HEK293 (cell line): Measurements from ENCODE around the gene REC114.

Source experiments
- CTCF ChIA-PET: fragments of 350-600 bp; formaldehyde crosslinking; extraction: SDS; loops from one replicate; lab custom pipeline; 2021; ENCODE audit warnings: antibody characterized with exemption; lab: Yijun Ruan, JAX
- POLR2A ChIA-PET: fragments of 300-600 bp; formaldehyde crosslinking; extraction: SDS; loops from one replicate; lab custom pipeline; 2020; ENCODE audit warnings: antibody characterized with exemption, inconsistent platforms; lab: Yijun Ruan, JAX
- H3K27ac ChIP-seq: fragments of 200-500 bp; sonication (Bioruptor generic); 2 replicates; pipeline ENCODE4 v1.5.1; 2014; ENCODE audit warnings: low read depth, low read length, control low read depth, inconsistent platforms; ENCODE audit errors: extremely low read depth
- H3K36me3 ChIP-seq, 2 experiments: fragments of 200-500 bp in 1 of 2; sonication (Bioruptor generic) in 1 of 2; 1 replicate in 1 of 2; 2 replicates in 1 of 2; pipeline ENCODE4 v1.5.1; 2014 to 2017; ENCODE audit warnings: inconsistent platforms in 2 of 2, low read length in 2 of 2; ENCODE audit not compliant: control insufficient read depth in 2 of 2, insufficient read depth in 1 of 2
- H3K4me1 ChIP-seq: fragments of 200-500 bp; sonication (Bioruptor generic); 2 replicates; pipeline ENCODE4 v1.5.1; 2014; ENCODE audit warnings: mild to moderate bottlenecking, low read length, inconsistent platforms; ENCODE audit not compliant: control insufficient read depth, insufficient read depth
- H3K4me3 ChIP-seq: 2 replicates; pipeline ENCODE4 v1.5.1; 2011; ENCODE audit warnings: low read depth, mild to moderate bottlenecking, control low read depth, low read length, moderate library complexity
- H3K9me3 ChIP-seq: fragments of 200-500 bp; sonication (Bioruptor generic); 2 replicates; pipeline ENCODE4 v1.5.1; 2014; ENCODE audit warnings: low read depth, low read length, inconsistent platforms; ENCODE audit not compliant: control insufficient read depth, insufficient read depth
- EGR2 ChIP-seq: fragments of 450-650 bp; formaldehyde crosslinking; IDR thresholded peaks from 2 replicates; pipeline ENCODE4 v1.5.1; 2016; ENCODE audit warnings: low read depth, missing biosample characterization, missing genetic modification characterization
- INSM2 ChIP-seq: fragments of 450-650 bp; formaldehyde crosslinking; IDR thresholded peaks from 2 replicates; pipeline ENCODE4 v1.5.1; 2016; ENCODE audit warnings: missing biosample characterization, missing genetic modification characterization
- KLF9 ChIP-seq: fragments of 450-650 bp; formaldehyde crosslinking; IDR thresholded peaks from 2 replicates; pipeline ENCODE4 v1.5.1; 2016; ENCODE audit warnings: missing biosample characterization, missing genetic modification characterization, low read depth
- MEIS1 ChIP-seq: sonication (generic); formaldehyde crosslinking; IDR thresholded peaks from 2 replicates; pipeline ENCODE4 v1.8.1; 2022; ENCODE audit warnings: missing genetic modification reagents, mild to moderate bottlenecking, borderline replicate concordance
- OSR2 ChIP-seq: fragments of 450-650 bp; formaldehyde crosslinking; IDR thresholded peaks from 2 replicates; pipeline ENCODE4 v1.5.1; 2016; ENCODE audit warnings: missing biosample characterization, missing genetic modification characterization
- SCRT1 ChIP-seq: fragments of 450-650 bp; formaldehyde crosslinking; IDR thresholded peaks from 2 replicates; pipeline ENCODE4 v1.5.1; 2016; ENCODE audit warnings: missing biosample characterization, missing genetic modification characterization, borderline replicate concordance
- SCRT2 ChIP-seq: fragments of 450-650 bp; formaldehyde crosslinking; IDR thresholded peaks from 2 replicates; pipeline ENCODE4 v1.5.1; 2016; ENCODE audit warnings: missing biosample characterization, missing genetic modification characterization
- ZBTB10 ChIP-seq: fragments of 450-650 bp; formaldehyde crosslinking; IDR thresholded peaks from 2 replicates; pipeline ENCODE4 v1.5.1; 2016; ENCODE audit warnings: missing biosample characterization, missing genetic modification characterization
- ZIC2 ChIP-seq: fragments of 450-650 bp; formaldehyde crosslinking; IDR thresholded peaks from 2 replicates; pipeline ENCODE4 v1.5.1; 2016; ENCODE audit warnings: missing biosample characterization, missing genetic modification characterization
- ZNF157 ChIP-seq: fragments of 450-650 bp; formaldehyde crosslinking; IDR thresholded peaks from 2 replicates; pipeline ENCODE4 v1.5.1; 2016; ENCODE audit warnings: missing biosample characterization, missing genetic modification characterization
- ZNF16 ChIP-seq: fragments of 450-650 bp; formaldehyde crosslinking; IDR thresholded peaks from 2 replicates; pipeline ENCODE4 v1.5.1; 2016; ENCODE audit warnings: low read depth, missing biosample characterization, missing genetic modification characterization
- ZNF184 ChIP-seq: fragments of 450-650 bp; IDR thresholded peaks from 2 replicates; pipeline ENCODE4 v1.5.1; 2018; ENCODE audit warnings: missing biosample characterization, mild to moderate bottlenecking, missing genetic modification characterization
- ZNF214 ChIP-seq: fragments of 450-650 bp; formaldehyde crosslinking; IDR thresholded peaks from 2 replicates; pipeline ENCODE4 v1.5.1; 2017; ENCODE audit warnings: missing biosample characterization, mild to moderate bottlenecking, missing genetic modification characterization, borderline replicate concordance
- ZNF426 ChIP-seq: fragments of 450-650 bp; formaldehyde crosslinking; IDR thresholded peaks from 2 replicates; pipeline ENCODE4 v1.5.1; 2017; ENCODE audit warnings: missing biosample characterization, missing genetic modification characterization, mild to moderate bottlenecking, inconsistent platforms, moderate library complexity
- ZNF473 ChIP-seq: fragments of 450-650 bp; formaldehyde crosslinking; IDR thresholded peaks from 2 replicates; pipeline ENCODE4 v1.5.1; 2017; ENCODE audit warnings: missing biosample characterization, missing genetic modification characterization
- ZNF560 ChIP-seq: fragments of 450-650 bp; formaldehyde crosslinking; IDR thresholded peaks from 2 replicates; pipeline ENCODE4 v1.5.1; 2017; ENCODE audit warnings: missing biosample characterization, missing genetic modification characterization, borderline replicate concordance
- ZNF585B ChIP-seq: fragments of 450-650 bp; formaldehyde crosslinking; IDR thresholded peaks from 2 replicates; pipeline ENCODE4 v1.5.1; 2016; ENCODE audit warnings: missing biosample characterization, missing genetic modification characterization
- ZNF747 ChIP-seq: fragments of 450-650 bp; formaldehyde crosslinking; IDR thresholded peaks from 2 replicates; pipeline ENCODE4 v1.5.1; 2016; ENCODE audit warnings: missing biosample characterization, missing genetic modification characterization
- ZNF792 ChIP-seq: fragments of 450-650 bp; formaldehyde crosslinking; IDR thresholded peaks from 2 replicates; pipeline ENCODE4 v1.5.1; 2016; ENCODE audit warnings: missing biosample characterization, missing genetic modification characterization
- ZSCAN18 ChIP-seq: fragments of 450-650 bp; formaldehyde crosslinking; IDR thresholded peaks from 2 replicates; pipeline ENCODE4 v1.5.1; 2016; ENCODE audit warnings: missing biosample characterization, missing genetic modification characterization
- ZSCAN30 ChIP-seq: fragments of 450-650 bp; IDR thresholded peaks from 2 replicates; pipeline ENCODE4 v1.5.1; 2018; ENCODE audit warnings: missing biosample characterization, mild to moderate bottlenecking, missing genetic modification characterization, moderate library complexity

REC114 gene

GRCh38 chr15:73474785-73475184 lies 31.8 kb downstream of the REC114 start:
- POLR2A ChIA-PET: no interaction called here
- CTCF ChIA-PET: interaction anchor here (3.2 kb wide), 1 partner anchor 10 kb away, joined by 11 read pairs; no protein-coding TSS in a partner anchor
- no peaks in the 10 kb centered on the region for H3K9me3 ChIP-seq
- H3K36me3 ChIP-seq: no peaks in the 10 kb centered on the region
- H3K4me3 ChIP-seq: no peak overlapping the region
- TF ChIP-seq SCRT2 (tag by site-specific recombination) (no peak), ZSCAN18 (no peak), ZNF473 (tag by site-specific recombination) (no peak), ZNF214 (no peak), ZSCAN30 (no peak), ZBTB10 (tag by site-specific recombination) (no peak), ZNF157 (tag by site-specific recombination) (no peak), MEIS1 (no peak), EGR2 (tag by site-specific recombination) (no peak), ZNF426 (tag by site-specific recombination) (no peak), INSM2 (tag by site-specific recombination) (no peak), ZNF560 (tag by site-specific recombination) (no peak), ZIC2 (tag by site-specific recombination) (no peak), ZNF585B (no peak)
- TF ChIP-seq, all 188 proteins: peak for 0
- Histone ChIP-seq H3K27ac (no peak overlapping the region), H3K4me1 (no peaks in the 10 kb centered on the region)

- TF ChIP-seq ZNF792 (tag by site-specific recombination) (no peak), ZNF16 (no peak), ZNF184 (tag by site-specific recombination) (peak; percentile 98), KLF9 (no peak), OSR2 (tag by site-specific recombination) (no peak), ZNF747 (no peak), ZIC2 (tag by site-specific recombination) (no peak), SCRT1 (tag by site-specific recombination) (no peak)
Observed at GRCh38 chr15:73476704-73477216, 33.8 kb downstream of the REC114 start.

More at GRCh38 chr15:73476704-73477216, 33.8 kb downstream of the REC114 start:
- Histone ChIP-seq H3K4me1 (no peaks in the 10 kb centered on the region), H3K4me3 (no peak overlapping the region), H3K36me3 (no peaks in the 10 kb centered on the region), H3K27ac (no peak overlapping the region), H3K9me3 (no peaks in the 10 kb centered on the region)
- POLR2A ChIA-PET: no interaction called here
- CTCF ChIA-PET: interaction anchor here (3.2 kb wide), 1 partner anchor 12 kb away, joined by 11 read pairs; no protein-coding TSS in a partner anchor
